ENCODE results near the gene EFCAB9.
"Not testable (repeated sequence)": the region's sequence is repeated elsewhere in the genome, so short reads cannot be mapped to it uniquely, and the experiment has no call there.

Gene EFCAB9

GRCh38 chr5:172193872-172194271 is at the start of gene EFCAB9:
TSS of gene EFCAB9 (plus strand) at chr5:172194172. CDS start at chr5:172194173, 1 bp downstream.
- no peak for DNase-seq (ENCODE audit: low read depth)

DNA sequence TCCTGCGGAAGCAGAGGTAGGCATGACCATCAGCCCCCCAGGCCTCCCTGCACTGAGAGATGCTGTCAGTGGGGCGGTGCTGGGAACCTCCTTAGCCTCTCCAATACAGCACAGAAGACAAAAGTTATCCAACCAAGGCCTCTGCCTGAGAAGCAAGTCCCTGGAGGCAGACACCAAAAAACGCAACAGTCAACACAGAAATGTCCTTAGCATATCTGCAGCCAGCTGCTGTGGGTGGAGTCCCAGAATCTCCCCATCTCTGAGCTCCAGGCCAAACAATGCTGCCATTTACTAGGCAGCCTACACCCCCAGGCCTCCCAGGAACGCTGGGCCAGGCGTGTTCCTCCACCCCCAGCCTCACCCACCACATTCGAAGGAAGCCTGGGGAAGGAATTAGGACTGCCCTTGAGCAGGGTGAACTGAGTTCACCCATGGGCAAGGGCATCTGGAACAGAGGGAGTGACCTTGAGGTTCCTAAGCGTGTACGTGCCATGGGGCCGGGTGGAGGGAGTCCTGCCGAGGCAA is 49.6 kb upstream of the EFCAB9 start:
- no peak for DNase-seq (ENCODE audit: low read depth)

DNA sequence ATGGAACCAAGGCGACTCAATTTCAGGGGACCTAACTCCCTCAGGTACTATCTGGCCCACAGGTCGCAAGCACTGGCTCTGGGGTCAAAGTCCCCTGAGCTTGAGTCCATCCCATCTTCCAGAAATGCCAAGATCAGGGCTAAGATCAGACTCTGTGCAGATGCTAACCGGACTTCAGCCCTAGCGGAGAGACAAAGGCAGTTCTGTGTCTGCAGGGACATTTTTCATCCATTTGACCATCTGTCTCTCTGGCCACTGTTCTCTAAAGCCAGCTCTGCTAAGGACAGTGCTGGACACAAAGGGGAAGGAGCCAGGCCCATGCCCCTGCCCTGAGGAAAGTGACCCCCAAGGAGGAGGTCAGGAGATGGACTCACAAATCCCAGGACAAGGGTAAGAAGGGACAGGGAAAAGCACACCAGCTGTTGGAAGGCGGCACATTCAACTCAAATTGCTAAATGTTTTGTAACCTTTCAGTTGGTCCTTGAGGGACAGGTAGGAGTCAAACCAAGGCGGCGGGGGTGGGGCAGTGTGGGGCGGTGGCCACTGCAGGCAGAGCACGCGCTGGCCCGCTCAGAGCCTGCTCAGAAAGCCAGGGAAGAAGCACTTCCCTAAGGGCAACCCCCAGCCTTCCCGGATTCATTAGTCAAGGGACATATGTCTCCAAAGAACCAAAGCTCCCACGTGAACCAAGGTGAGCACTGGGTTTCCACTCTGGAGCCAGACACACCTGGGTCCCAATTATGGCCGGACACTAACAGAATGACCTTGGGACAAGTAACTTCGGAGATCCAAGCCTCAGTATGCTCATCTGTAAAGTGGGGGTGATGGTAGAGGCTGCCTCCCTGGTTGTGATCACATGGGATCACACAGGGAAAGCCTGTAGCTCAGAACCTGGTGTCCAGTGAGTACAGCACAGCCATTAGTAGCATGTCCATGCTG is 48.8 kb upstream of the EFCAB9 start:
- DNase-seq (ENCODE audit: low read depth) = no peak

- DNase-seq (ENCODE audit: low read depth) = no peak
These were observed 47.9 kb upstream of the EFCAB9 start for GRCh38 chr5:172145870-172146747.

DNA sequence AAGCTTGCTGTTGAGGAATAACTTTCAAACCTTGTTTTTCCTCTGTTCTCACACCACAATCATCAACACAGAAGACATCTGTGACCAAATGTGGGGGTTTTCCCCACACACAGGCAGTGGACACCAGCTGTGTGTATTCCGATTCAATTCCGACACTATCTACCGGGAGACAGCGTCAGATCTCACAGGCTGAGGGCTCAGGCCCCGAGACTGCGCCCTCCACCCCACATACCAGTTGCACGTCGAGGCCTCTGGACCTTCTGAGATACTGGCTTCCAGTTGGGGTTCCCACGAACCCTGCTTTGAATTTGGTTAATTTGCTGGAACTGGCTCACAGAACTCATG is 47.3 kb upstream of the EFCAB9 start:
- no peak for DNase-seq (ENCODE audit: low read depth)

GRCh38 chr5:172147857-172148256 is 46.1 kb upstream of the EFCAB9 start:
- DNase-seq (ENCODE audit: low read depth) = no peak

- DNase-seq (ENCODE audit: low read depth) = no peak
These were observed 45.6 kb upstream of the EFCAB9 start for GRCh38 chr5:172148381-172148780.

DNA sequence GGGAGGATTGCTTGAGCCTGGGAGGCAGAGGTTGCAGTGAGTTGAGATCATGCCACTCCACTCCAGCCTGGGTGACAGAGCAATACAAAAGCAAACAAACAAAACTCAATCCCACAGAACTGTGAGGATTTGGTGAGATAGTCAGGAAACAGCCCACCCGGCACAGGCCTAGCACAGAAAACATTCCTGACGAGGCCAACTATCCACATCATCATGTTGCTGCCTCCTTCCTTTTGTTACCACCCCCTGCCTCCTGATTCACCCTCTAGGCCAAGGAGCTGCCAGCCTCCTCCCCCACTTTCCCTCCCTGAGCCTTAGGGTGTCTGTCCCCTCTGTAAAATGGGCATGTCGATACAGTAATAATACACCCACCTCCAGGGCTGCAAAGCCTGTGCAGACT is 44.9 kb upstream of the EFCAB9 start:
- no peak for DNase-seq (ENCODE audit: low read depth)

DNA sequence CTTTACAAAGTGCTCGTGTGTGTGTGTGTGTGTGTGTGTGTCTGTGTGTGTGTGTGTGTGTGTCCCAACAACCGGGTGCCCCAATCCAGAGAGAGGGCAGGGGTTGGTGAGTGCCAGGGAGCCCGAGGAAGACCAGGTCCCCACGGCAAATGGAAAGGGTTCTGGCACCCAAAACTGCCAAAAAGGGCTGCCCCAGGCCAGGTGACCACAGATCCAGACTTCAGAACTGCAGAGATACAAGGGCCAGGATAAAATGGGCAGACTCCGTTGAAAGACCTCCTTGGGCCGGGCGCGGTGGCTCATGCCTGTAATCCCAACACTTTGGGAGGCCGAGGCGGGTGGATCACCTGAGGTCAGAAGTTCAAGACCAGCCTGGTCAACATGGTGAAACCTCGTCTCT is 44.5 kb upstream of the EFCAB9 start:
- not testable (repeated sequence) for DNase-seq (ENCODE audit: low read depth)

DNA sequence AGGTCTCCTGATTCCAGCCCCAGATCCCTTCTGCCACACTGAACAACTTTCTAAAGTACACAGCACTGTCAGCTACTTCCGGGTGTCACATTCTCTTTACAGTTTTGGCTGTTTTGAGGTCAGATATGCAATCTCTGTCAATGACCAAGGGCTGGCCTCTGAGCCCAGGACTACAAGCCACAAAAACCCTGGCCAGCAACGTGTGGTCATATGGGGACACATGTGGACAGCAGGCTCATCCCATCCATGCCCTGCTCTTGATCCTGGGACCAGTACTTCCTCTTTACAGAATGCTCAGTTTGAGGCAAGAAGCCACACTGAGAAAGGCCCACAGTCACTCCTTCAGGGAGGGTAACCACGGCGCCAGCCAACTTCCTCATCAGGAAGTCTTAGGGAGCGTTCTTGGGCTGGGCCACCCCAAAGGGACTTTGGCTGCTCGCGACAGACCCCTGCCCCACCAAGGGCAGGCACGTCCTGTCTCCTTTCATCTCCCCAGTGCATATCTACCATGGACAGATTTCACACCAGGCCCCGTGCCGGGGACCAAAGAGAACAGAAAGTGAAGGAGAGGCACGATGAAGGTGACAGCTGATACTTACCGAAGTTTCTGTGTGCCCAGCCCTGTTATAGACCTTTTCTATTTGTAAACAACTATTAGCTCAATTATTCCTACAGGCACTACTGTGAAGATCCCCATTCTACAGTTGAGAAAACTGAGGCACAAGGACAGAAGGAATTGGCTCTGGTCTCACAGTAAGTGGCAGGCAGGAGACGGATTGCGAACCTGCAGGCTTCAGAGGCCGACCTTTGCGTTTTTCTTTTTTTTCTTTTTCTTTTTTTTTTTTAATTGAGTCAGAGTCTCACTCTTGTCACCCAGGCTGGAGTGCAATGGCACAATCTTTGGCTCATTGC is 43.2 kb upstream of the EFCAB9 start:
- no peak for DNase-seq (ENCODE audit: low read depth)

GRCh38 chr5:172151661-172152210 is 42.2 kb upstream of the EFCAB9 start:
- no peak for DNase-seq (ENCODE audit: low read depth)

DNA sequence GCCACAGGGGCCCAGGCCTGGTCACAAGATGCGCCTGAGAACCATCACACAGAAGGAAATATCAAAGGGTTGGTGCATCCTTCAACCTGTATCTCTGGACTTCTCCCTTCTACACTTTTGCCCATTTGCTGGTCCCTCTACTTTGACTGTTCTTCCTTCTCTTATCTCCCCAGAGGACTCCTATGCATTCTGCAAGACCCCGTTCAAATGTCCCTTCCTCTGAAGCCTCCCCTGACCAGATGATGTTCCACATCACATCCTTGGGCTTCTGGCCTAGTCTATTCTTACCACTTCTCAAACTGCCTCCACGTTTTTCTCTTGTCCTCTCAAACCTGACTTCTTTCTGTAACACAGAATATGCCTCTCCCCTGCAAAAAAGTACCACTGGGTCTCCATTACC is 40.3 kb upstream of the EFCAB9 start:
- no peak for DNase-seq (ENCODE audit: low read depth)

DNA sequence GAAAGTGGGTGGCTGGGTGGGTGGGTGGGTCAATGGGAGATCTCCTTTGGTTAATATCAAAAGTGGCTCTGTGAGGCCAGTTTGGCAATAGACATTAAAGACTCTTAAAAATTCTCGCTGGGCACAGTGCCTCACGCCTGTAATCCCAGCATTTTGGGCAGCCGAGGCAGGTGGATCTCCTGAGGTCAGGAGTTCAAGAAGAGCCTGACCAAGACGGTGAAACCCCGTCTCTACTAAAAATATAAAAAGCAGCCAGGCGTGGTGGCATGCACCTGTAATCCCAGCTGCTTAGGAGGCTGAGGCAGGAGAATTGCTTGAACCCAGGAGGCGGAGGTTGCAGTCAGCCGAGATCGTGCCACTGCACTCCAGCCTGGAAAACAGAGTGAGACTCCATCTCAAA is 38.9 kb upstream of the EFCAB9 start:
- DNase-seq (ENCODE audit: low read depth) = not testable (repeated sequence)

DNA sequence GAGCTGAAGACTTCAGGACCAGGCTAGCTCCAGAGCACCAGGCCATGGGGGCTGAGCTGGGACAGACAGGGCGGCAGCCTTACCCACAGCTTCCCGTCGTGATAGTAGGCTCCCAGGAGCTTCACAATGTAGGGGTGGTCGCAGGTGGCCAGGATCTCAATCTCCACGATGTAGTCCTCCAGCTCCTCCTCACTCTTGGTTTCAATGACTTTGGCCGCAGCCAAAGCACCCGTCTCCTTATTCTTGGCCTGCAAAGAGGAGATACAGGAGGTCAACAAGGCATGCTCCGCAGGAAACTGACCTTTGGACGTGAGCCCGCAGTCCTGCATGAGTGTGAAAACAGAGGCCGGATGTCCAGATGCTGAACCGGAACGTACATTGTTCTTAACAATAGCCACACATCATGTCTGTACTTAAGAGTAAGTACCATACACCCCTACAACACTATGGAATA is 37.4 kb upstream of the EFCAB9 start:
- DNase-seq (ENCODE audit: low read depth) = no peak

GRCh38 chr5:172159016-172159415 is 35.0 kb upstream of the EFCAB9 start:
- DNase-seq (ENCODE audit: low read depth) = no peak

GRCh38 chr5:172160506-172160905 is 33.5 kb upstream of the EFCAB9 start:
- DNase-seq (ENCODE audit: low read depth) = no peak

- no peak for DNase-seq (ENCODE audit: low read depth)
These were observed 31.5 kb upstream of the EFCAB9 start for GRCh38 chr5:172162323-172162986.

GRCh38 chr5:172162987-172163343 is 31.0 kb upstream of the EFCAB9 start:
- DNase-seq (ENCODE audit: low read depth) = no peak

GRCh38 chr5:172163346-172163745 is 30.6 kb upstream of the EFCAB9 start:
- DNase-seq (ENCODE audit: low read depth) = no peak

GRCh38 chr5:172164769-172165212 is 29.2 kb upstream of the EFCAB9 start:
- DNase-seq (ENCODE audit: low read depth) = no peak

GRCh38 chr5:172165465-172165864 is 28.5 kb upstream of the EFCAB9 start:
- no peak for DNase-seq (ENCODE audit: low read depth)

Measured in activated gamma-delta T cell treated with anti-CD3 and anti-CD28 coated beads, Interleukin-2, amount 50 U/mL, for 16 hours (primary cell).